NK-92 (cell line): Measurements from ENCODE around the gene SYTL2.
A peak's percentile ranks its signal among the peaks of the same experiment; 100 is the strongest.
"Not testable (repeated sequence)": the region's sequence is repeated elsewhere in the genome, so short reads cannot be mapped to it uniquely, and the experiment has no call there.

Experiments used
- DNase-seq: peaks from one replicate; lab custom pipeline; 2025; ENCODE audit not compliant: unreplicated experiment; lab: John Stamatoyannopoulos, UW

Gene SYTL2, protein sequence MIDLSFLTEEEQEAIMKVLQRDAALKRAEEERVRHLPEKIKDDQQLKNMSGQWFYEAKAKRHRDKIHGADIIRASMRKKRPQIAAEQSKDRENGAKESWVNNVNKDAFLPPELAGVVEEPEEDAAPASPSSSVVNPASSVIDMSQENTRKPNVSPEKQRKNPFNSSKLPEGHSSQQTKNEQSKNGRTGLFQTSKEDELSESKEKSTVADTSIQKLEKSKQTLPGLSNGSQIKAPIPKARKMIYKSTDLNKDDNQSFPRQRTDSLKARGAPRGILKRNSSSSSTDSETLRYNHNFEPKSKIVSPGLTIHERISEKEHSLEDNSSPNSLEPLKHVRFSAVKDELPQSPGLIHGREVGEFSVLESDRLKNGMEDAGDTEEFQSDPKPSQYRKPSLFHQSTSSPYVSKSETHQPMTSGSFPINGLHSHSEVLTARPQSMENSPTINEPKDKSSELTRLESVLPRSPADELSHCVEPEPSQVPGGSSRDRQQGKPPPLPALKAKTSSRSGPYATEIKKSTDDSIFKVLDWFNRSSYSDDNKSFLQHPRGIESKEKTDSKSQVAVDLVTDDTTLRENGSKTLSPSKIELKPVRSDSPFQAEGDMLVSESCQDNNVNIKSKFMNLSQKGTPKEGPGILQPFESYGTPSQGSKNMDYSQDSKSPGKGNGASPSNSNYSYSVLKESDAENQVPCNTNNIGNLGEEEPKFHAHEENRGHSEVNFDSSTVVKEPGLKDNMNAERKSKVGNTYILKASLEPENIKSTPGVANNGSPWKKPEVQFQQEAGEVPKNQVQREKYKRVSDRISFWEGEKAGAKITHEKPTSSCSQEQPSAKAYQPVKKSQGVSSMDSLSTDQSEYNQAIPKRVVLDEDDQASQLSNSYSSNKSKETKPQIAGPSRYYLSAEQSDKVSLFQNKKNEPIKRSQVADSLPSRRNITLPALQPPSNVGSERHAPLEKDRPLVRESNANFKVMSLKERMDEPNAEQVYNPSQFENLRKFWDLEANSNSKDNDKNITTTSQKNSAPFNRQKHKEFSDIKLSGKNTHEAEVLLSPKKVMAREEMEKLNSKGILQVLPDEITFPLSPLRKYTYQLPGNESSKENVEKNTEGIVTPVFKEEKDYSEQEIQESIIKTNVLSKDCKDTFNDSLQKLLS (N-terminal part only)

DNA sequence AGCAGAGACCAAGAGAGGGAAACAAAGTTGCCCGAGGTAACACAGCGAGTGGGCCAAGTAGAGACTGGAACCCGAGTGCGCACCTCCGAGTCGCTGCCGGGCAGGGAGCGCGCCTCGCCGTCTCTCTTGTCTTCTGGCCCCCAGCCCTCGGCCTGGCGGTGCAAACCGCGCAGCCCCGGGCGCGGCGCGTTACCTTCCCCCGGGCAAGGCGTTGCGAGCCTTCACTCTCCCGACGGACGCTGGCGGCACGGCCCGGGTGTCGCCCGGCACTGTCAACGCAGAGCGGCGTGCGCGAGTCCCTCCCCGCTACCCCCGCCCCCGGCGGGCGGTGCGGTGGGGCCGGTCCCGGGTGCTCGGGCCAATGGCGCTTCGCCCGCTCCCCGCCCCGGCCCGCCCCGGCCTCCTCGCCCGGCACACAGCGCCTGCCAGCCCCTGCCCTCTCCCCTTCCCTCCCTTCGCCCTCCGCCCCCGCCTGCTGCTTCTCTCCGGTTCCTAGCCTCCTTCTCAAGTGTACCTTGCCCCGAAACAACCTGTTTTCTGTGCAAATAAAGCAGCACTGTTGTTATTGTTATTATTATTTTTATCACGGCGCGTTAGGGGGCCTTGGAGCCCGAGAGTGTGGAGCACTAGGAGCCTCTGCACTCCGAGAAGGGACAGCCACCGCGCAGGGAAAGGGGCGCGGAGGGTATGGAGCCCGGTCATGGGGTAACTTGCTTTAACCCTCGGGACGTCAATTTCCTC lies at the start of gene SYTL2:
Gene SYTL2 (minus strand): TSS at position 271 of the 741 bp plus-strand sequence. CDS start 53,416 bp downstream, outside the sequence.
- no peak for DNase-seq

DNA sequence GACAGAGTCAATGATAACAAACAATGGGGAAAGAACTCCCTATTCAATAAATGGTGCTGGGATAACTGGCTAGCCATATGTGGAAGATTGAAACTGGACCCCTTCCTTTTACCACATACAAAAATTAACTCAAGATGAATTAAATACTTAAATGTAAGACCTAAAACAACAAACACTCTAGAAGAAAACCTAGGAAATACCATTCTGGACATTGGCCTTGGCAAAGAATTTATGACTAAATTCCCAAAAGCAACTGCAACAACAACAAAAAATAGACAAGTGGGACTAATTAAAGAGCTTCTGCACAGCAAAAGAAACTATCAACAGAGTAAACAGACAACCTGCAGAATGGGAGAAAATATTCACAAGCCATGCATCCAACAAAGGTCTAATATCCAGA lies 48.6 kb upstream of the SYTL2 start:
- DNase-seq, result not testable (repeated sequence)

DNA sequence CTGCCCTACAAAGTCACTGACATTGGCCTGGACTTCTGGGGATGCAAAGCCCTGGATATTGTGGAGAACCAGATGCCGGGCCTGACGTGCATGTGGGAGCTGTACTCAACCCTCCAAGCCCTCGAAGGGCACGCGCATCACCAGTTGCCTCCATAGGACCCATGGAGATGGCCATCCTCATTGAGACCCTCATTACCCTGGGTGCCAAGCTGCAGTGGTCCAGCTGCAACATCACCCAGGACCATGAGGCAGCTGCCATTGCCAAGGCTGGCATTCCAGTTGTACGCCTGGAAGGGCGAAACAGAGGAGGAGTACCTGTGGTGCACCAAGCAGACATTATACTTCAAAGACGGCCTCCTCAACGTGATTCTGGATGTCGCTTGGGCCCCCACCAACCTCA lies 46.2 kb upstream of the SYTL2 start:
- no peak for DNase-seq

DNA sequence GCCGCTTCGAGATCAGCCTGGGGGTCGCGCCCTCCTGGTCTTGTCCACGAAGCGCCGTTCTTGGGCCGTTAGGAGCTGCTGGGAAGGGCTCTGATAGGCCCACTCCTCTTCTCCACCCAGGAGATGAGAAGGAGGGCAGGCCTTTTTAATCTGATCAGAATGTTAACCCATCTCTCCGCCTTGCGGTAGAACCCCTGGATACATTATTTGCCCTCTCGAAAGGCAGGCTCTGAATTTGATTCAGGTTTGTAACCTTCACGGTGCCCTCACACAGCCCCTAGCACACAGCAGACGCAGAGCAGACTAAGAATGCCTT lies 44.4 kb upstream of the SYTL2 start, which contains the start of gene CCDC83:
Gene CCDC83 (plus strand): TSS at position 43 of the 316 bp plus-strand sequence. CDS start 9,741 bp downstream, outside the sequence.
- no peak for DNase-seq

DNA sequence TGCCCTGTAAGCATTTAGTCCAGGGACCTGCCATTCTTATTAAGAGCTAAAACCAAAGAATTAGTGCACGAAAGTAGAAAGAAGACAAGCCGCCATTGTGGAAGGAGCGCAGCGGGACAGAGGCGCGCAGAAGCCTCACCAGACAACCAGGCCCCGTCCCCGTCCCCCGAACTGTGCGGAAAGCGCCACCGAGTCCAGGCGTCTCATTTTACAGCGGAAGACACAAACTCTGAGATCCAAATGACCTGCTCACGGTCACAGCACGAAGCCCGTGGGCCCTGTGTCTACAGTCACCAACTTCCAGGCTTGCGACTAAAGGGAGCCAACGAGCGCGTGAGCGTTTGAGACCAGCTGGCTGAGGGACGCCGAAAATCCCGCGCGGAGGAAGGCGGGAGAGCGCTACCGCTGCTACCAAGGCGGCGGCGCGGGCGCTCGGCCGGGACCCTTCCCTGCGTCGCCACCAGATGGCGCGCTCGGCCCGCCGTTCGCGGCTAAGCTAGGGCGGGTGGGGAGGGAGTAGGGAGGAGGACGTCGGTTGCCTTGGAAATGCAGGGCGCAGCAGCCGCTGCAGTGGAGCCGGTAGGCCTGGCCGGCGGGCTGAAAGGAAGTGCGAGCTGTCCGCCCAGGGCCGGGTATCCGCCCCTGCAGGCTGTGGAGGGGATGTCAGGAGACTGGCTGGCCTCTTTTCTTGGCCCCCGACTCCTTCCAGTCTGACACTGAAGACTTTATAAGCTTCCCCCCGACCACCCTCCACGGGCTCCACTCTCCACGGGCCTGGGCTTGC lies 43.8 kb upstream of the SYTL2 start:
- peak; percentile 7 for DNase-seq

DNA sequence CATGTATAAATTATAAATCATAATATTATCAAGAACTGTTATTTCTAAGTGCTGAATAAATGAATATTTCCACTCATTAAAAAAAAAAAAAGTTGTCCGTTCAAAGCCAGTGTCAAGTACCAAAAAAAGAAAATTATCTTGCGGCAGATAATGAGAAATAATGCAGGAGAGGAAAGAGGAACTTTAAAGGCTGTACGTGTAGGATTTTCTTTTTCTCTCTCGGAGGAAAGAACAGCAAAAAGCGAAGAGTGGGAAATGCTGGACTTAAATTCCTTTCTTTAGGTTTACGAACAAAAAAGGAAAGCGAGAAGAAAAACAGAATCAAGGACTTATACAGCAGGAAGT lies 43.2 kb upstream of the SYTL2 start:
- DNase-seq, result no peak

DNA sequence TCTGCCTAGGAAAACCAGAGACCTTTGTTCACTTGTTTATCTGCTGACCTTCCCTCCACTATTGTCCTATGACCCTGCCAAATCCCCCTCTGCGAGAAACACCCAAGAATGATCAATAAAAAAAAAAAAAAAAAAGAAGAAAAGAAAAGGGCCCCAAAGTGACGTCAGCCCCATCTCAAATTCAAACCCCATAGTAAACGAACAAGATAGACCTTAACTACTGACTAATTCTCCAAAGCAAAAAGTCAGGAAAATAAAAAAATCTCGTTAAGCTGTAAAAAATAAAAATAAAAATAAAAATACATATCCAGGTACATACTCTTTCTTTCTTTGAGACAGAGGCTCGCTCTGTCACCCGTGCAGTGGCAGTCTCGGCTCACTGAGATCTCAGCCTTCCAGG lies 42.6 kb upstream of the SYTL2 start:
- DNase-seq, result not testable (repeated sequence)

DNA sequence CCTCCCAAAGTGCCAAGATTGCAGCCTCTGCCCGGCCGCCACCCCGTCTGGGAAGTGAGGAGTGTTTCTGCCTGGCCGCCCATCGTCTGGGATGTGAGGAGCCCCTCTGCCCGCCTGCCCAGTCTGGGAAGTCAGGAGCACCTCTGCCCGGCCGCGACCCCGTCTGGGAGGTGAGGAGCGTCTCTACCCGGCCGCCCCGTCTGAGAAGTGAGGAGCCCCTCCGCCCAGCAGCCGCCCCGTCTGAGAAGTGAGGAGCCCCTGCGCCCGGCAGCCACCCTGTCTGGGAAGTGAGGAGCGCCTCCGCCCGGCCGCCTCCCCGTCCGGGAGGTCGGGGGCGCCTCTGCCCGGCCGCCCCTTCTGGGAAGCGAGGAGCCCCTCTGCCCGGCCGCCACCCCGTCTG lies 41.8 kb upstream of the SYTL2 start:
- DNase-seq, result not testable (repeated sequence)

DNA sequence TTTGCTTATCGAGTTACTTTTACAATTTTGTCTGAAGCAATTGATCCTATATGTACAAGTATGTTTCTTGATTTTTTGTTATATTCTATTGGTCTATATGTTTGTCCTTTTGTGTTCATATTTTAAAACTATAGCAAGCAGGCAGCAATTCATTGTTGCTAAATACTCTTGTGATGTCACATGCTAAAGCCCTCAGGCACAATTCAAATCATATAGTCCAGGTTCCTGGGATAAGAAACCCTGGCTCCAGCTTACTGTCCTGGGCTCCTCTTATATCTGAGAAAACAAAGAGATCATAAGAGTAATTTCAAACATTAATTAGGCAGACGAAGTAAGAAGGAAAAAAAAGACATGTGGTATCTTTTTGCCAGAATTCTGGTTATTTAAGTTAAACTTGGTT lies 37.6 kb upstream of the SYTL2 start:
- no peak for DNase-seq

DNA sequence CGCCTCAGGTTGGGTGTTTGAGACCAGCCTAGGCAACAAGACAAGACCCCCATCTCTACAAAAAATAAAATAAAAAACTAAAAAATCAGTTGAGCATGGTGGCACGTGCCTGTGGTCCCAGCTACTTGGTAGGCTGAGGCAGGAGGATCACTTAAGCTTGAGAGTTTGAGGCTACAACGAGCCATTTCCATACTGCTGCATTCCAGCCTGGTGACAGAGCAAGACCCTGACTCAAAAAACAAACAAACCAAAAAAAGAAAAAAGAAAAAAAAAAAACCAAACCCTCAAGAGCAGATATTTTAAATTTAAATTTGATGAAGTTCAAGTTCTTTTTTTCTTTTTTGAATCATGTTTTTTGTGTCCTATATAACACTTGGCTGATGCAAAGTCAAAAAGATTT lies 37.1 kb upstream of the SYTL2 start:
- DNase-seq, result no peak

DNA sequence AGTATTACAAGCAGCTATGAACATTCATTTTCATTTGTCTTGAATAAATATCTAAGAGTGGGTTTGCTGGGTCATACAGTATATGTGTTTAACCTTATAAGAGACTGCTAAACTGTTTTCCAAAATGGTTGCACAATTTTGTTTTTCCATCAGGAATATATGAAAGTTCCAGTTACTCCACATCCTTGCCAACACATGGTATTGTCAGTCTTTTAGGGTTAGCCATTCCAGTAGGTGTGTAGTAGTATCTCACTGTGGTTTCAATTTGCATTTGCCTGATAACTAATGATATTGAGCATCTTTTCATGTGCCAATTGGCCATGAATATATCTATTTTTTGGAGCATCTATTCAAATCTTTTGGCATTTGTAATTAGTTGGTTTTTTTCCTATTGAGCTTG lies 36.5 kb upstream of the SYTL2 start:
- DNase-seq, result no peak

DNA sequence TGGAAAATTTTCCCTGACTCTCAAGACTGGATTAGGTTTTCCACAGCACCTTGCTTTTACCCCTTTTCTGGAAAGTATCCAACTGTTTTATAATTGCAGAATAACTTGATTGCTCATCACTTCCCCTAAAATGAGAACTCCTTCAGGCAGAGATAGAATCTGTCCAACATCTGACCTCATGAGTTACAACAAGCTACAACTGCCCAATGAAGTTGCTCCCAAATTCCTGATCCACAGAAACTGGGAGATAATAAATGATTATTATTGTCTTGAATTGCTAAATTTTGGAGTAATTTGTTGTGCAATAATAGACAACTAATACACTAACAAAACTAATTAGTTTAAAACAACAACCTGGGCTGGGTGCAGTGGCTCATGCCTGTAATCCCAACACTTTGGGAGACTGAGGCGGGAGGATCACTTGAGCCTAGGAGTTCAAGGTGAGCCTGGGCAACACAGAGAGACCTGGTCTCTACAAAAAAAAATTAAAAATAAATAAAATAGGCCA lies 34.2 kb upstream of the SYTL2 start:
- no peak for DNase-seq

DNA sequence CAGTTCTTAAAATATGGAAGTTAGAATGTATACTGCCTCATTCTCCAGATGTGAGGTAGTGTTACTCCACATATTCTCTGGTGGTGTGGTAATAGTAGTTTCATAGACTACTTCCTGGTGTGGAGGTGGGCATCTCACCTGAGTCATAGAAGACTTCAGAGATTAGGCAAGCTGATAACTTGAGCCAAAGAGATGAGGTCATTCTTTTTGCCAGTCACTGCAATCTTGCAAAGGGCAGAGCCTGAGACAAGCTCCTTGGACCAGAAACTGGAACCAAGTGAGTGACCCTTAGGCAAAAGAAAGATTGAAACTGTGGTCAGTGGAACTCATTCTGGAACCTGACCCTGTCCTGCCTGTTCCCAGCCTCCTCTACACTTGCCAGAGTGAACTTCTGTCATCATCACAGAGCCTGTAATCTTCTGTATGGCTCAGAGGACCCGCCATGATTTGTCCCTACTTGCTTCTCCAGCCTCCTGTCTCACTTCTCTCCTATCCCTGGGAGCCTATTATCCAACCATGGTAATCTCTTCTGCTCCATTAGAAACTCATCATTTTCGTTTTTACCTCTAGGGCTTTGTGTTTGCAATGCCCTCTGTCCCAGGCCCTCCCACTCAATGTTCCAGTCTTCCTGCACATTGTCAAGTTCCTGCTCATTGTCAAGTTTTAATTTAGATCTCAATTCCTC lies 33.6 kb upstream of the SYTL2 start:
- DNase-seq, result no peak

DNA sequence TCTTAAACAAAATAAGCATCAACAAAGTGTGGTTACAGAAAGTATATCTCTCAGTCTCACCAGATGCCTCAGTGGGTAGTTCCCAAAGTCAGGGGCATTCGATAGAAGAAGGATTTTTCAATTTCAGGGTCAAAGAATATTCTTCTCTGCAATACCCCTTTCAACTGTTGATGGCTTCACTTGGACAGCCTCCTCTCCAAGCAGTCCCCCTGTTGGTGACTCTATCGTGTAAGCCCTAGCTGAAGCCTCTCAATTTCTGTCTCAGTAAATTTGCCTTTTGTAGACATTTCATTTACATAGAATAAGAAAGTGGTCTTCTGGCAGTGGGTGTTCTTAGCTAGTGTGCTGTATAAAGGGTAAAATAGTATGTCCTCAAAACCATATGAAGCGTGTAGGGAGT lies 33.0 kb upstream of the SYTL2 start:
- DNase-seq, result no peak

DNA sequence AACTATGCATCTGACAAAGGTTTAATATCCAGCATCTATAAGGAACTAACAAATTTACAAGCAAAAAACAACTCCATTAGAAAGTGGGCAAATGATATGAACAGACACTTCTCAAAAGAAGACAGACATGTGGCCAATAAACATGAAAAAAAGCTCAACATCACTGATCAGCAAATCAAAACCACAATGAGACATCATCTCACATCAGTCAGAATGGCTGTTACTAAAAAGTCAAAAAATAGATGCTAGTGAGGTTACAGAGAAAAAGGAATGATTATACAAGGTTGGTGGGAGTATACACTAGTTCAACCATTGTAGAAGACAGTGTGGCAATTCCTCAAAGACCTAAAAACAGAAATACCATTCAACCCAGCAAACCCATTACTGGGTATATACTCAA lies 30.0 kb upstream of the SYTL2 start:
- DNase-seq, result not testable (repeated sequence)

DNA sequence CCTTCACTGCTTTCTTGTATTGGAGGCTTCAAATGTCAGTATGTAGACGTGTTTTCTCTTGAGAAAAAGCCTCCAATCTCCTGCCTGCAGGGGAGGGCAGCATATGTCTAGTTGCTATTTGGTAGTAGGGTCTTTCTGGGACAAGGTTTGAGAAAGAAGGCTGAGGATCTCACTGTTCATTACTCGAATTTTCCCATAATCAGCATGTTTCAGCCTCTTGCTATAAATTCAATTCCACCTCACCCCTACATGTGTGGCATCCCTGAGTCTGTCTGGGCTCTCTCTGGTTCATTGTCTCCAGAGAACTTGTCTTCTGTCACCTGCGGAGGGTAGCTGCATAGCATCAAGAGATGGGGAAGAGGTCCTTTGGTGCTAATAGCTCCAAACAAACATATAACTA lies 24.8 kb upstream of the SYTL2 start:
- DNase-seq, result no peak

DNA sequence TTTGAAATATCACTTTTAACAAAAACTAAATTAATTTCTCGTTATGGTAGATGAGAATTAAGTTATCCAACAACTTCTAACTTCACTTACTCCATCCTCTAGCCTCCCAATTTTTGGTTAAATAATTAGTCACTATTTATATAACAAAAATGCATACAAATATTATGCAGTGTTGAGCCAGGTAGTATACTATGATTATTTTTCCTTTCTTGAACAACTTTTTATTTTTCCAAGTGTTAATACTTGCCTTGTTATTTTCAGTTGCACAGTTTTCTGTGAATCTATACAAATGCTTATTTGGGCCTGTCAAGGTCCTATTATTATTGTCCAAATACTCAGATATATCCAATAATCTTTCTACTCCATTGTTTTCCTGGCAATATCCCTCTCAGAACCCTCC lies 24.3 kb upstream of the SYTL2 start:
- DNase-seq, result no peak

DNA sequence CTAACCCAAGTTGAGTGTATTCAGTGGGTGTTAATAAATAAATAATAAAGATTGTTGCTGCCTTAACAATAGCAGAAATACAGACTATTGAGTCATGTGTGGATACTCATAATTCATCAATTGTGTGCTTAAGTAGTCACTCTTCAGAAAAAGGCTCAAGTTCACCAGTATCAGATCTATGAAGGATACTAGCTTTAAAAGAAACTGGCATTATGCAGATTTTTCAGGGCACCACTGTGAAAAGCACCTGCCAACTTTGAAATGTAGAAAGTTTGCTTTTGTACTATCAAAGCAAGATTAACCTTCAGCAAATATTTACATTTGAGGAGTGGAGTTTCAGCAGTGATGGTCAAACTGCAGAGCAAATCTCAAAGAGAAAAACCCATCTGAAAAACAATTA lies 20.1 kb upstream of the SYTL2 start:
- no peak for DNase-seq

DNA sequence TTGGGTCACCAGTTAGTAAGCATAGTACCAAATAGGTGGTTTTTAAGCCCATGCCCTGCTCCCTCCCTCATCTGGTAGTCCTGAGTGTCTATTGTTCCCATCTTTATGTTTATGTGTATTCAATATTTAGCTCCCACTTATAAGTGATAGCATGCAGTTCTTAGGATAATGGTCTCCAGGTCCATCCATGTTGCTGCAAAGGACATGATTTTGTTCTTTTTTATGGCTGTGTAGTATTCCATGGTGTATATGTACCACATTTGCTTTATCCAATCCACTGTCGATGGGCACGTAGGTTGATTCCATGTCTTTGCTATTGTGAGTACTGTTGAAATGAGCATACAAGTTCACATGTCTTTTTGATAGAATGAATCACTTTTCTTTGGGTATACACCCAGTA lies 18.2 kb upstream of the SYTL2 start:
- DNase-seq, result no peak

DNA sequence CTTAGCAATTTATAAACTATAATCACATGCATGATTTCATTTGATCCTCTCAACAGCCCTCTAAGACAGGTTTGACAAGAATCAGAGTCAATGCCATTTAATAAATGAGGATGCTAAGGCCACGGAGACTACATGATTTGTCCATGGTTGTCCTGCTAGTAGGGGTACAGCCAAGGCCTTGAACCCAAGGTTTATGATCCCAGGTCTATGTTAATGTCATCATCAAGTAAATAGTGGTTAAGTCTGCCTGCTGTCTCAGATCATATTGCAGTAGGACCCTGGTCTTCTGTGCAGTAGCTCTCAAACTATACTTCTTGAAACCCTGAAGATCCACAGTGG lies 17.7 kb upstream of the SYTL2 start:
- DNase-seq, result no peak
